Mesenteric fat pad (tissue), 1 donor: Measurements from ENCODE around the gene PTGS1. TPM values are rescaled to one million over a fixed set of nuclear protein-coding genes. Genes with fewer than 3 reads are reported as not detected.
A peak's percentile ranks its signal among the peaks of the same experiment; 100 is the strongest.
"Not testable (repeated sequence)": the region's sequence is repeated elsewhere in the genome, so short reads cannot be mapped to it uniquely, and the experiment has no call there.

Source experiments
- DNase-seq: peaks from one replicate; pipeline ENCODE4 v3.0.0-alpha.2; 2020; ENCODE audit warnings: low spot score
- total RNA-seq: library from RNA; stranded (reverse); fragmentation: NEBNext Ultra II Directional; extraction: Animal tissue kit (Norgen Biotek cat#: 25700); gene quantifications from one replicate; pipeline ENCODE4 v1.2.1, GENCODE V29; 2021
- donor health status: DM: yes; HTN: yes; CAD: no.

The PTGS1 gene
- total RNA-seq, 1 donor from 2014 or later = 16.5 TPM

DNA sequence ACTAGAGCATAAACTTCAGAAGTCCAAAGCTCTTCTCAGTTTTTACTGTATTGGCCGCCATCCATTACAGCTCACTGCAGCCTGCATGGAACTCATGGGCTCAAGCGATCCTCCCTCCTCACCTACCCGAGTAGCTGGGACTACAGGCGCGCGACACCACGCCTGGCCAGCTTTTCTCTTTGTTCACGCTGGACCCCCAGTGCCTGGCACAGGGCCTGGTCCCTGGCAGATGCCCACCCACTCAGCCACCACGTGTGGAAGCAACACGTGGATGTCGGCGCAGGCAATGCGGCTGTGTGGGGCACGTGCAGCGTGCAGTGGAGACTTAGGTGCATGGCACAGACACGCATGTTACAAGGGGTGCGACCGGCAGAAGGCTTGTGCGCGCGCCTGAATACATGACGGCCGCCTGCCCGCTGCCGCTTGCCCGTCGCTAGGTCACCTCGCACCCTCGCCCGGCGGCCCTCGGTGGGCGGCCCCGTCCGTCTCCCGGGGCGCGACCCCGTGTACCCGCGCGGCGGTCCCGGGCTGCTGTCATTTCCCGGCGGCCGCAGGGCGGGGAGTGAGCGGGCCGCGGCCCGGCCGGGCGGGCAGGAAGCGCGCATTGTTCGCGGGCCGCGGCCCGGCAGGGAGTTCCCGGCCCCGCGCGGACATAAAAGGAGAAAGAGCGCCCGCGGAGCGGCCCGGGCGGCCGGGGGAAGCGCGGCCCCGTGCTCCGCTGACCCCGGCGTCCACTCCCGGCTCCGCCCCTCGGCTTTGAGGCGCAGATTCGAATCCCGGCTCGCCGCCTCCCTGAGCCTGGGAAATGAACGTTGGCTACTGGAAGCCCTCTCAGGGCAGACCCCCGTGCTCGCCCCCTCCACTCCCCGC lies 24.1 kb upstream of the PTGS1 start:
- no peak for DNase-seq

DNA sequence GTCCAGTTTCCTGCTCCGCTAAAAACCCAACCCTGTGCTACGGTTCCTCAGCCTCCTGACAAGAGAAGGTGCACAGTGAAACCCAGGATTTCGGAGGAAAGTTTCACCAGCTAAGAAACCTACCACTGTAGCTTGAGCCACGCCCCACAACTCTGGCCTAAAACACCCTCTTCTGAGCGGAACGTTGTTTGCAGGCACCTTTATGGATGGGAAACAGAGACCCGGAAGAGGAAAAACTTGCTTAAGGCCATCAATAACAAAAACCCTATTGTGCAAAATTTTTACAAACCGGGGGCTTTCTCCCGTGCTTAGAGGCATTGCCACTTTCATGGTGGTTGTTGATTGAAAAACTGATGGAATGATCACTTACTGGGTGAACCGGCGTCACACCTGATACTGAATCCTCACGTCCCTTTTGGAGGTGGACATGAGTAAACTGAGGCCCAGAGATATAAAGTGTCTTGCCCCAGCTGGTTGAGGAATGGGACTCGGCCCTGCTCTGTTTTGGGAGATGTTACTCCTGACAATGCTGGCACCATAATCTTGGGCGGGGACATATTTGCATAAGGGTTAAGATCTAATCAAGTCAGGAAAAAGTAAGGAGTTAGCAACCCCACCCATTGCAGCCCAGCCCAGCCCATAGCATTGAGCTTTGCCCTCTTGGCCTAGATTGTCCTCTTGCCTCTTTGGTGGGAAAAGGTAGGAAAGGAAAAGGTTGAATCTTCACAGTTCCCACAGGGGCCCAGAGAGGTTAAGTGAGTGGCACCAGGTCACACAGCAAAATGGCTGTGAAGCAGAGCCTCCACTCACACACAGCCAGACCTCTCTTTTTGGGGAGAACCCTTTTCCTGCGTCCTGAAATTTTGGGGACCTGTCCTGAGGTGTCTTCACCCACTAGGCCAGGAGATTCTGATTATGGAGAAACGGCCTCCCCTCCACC lies 23.2 kb upstream of the PTGS1 start:
- DNase-seq = no peak

GRCh38 chr9:122348288-122348777 lies 22.5 kb upstream of the PTGS1 start:
- no peak for DNase-seq

DNA sequence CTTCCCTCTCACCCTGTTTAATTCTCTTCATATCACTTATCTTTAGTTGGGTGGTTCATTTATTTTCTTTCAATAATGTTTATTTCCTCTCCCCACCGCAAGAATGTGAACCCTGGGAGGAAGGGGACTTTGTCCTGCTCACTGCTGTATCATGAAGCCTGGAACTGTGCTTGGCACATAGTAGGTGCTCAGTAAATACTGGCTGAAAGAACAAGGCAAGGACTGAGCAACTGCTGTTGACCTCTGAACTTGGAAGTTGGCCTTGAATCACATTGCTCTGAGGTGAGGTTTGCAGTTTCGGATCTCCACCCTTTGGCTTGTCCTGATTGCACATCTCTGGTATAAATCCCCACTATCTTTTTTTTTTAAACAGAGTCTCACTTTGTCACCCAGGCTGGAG lies 22.0 kb upstream of the PTGS1 start:
- no peak for DNase-seq

- no peak for DNase-seq
These were observed 21.6 kb upstream of the PTGS1 start for GRCh38 chr9:122349201-122349600.

GRCh38 chr9:122350577-122351355 lies 20.1 kb upstream of the PTGS1 start:
- DNase-seq = peak; percentile 95

DNA sequence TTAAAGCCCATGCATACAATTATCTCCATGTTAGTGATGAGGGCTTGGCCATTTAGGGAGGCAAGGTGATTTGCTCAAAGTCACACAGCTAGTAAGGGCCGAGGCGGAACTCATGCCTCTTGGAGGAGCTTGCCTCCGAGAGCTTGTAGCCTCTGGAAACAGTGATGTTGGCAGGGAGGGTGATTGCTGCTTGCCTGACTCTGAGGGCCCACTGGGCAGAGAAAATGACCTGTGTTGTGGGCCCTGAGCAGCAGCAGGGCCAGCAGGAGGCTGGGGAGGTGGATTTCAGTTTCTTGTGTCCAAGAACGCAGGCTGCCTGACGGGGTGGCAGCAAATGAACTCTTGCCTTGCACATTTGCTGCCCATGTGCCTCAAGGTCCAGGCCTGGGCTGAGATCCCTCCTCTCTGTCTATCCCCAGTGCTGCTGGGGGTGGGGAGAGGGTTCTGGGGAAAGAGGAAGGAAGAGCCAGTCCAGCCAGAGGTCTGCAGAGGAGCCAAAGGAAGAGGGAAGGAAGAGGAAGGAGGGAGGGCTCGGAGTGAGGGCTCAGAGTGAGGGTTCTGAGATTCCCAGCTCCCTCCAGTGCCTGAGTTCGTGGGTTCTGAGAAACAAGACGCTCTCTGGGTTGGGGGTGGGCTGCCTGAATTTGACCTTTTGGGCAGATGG lies 16.2 kb upstream of the PTGS1 start:
- no peak for DNase-seq

GRCh38 chr9:122355336-122355875 lies 15.4 kb upstream of the PTGS1 start:
- no peak for DNase-seq

GRCh38 chr9:122356627-122357026 lies 14.2 kb upstream of the PTGS1 start:
- DNase-seq = no peak

- DNase-seq = no peak
These were observed 9.9 kb upstream of the PTGS1 start for GRCh38 chr9:122360891-122361290.

DNA sequence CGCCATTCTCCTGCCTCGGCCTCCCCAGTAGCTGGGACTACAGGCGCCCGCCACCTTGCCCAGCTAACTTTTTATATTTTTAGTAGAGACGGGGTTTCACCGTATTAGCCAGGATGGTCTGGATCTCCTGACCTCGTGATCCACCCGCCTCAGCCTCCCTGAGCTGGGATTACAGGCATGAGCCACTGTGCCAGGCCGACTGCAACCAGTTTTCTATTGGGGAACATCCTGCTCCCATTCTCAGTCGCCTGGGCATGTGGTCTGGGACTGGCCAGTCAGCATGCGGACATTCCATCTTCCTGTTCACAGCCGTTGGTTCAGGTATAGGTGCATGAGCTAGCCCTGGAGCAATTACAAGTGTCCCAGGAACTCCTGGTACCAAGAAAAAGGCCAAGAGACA lies 7.7 kb upstream of the PTGS1 start:
- DNase-seq = not testable (repeated sequence)

GRCh38 chr9:122364117-122364782 lies 6.6 kb upstream of the PTGS1 start:
- DNase-seq = no peak

DNA sequence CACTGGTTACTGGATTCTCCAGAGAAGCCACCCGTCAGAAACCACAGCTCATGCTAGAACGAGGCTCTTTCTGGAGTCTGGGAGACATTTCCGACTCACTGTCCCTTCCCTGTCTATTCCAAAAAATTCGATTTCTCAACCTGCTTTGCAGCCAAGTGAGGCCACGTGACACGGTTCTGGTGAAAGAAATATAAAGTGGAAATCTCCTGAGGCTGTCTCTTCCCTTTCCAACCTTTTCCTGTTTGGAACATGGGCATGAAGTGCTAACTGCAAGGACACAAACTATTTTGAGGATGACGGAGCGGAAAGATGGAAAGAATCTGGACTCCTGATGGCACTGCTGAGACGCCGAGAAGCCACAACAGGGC lies 6.1 kb upstream of the PTGS1 start:
- DNase-seq = no peak

DNA sequence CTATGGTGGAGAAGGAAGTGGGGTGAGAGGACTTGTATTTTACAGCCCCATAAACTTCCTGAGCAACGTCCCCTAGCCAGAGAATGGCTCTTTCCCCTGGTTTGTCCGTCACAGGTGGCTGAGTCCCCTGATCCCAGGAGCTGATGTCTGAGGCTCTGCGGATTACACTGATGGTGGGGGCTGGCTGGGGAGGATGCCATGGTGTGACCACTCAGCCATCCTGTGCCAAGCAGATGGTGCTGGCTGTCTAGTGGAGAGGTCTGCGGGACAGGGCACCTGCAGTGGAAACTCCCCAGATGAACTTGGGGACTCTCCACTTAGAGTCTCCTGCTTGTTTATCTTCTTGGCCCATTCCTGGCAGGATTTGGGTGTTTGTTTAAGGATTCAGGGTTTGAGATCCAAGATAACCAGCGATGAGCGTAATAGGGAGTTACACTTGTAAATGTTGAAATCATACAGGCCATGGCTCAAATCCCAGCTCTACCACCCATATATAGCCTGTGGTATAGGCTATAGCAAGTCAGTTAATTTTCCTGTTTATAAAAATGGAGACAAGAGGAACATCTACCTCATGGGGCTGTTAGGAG lies 4.7 kb upstream of the PTGS1 start:
- no peak for DNase-seq

DNA sequence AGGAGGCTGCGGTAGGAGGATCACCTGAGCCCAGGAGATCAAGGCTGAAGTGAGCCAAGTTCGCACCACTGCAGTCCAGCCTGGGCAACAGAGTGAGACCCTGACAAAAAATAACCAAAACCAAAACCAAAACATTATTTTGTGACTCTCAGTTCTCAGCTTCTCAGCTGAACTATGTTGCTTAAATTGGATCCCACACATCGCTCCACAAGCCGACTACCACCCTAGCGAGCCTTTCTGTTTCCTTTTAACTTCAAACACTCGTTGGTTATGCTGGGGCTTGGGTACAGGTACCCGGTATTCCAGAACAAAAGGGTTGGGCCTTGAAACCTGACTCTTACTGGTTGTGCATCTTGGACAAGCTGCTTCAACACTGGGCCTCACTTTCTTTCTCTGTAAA lies 3.8 kb upstream of the PTGS1 start:
- DNase-seq = no peak

DNA sequence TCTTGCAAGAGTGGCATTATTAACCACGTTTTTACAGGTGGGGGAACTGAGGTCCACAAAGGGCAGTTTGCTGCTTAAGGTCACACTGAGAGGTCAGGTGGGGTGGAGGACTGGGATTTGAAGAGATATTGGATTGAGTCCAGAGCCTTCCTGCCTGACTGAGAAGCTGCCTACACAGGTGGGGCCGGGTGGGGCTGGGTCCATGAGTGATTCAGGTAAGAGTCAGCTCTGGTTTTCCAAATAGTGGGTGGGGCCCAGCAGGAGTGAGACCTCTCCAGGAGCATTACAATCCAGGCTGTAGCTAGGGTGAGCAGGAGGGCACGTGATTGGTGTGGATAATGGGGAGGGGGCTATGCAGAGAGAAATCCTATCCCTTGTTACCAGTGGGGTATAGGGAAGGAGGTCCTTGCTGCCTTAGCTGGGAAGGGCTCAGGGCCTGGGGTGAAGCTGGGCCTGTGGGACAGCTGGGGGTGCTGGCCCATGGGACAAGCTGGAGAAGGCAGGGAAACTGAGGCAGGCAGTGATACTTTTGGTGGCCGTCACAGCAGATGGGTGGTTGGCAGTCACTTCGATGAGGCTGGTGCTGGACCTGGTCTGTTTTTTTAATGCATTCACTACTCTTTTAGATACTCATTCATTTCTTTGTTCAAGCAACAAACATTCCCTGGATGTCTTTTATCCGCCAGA lies 2.9 kb upstream of the PTGS1 start:
- DNase-seq = no peak

DNA sequence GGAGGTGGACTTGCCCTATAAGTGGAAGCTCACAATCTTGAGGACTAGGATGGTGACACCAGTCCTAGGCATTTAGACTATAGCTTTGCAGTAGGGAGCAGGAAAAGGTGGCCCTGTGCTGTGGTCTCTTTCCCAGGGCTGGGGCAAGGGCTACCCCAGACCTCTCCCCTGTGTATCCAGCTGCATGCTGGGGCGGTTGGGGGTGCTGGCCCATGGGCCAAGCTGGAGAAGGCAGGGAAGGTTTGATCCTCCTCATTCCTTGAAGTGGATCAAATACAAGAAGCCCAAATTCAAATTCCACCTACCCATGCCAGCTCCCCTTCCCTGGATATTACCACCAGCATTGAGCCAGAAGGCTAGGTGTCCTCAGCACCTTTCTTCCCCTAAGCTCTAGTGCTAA lies 2.2 kb upstream of the PTGS1 start:
- DNase-seq = no peak

- DNase-seq = no peak
These were observed 521 bp upstream of the PTGS1 start for GRCh38 chr9:122370303-122370702.

DNA sequence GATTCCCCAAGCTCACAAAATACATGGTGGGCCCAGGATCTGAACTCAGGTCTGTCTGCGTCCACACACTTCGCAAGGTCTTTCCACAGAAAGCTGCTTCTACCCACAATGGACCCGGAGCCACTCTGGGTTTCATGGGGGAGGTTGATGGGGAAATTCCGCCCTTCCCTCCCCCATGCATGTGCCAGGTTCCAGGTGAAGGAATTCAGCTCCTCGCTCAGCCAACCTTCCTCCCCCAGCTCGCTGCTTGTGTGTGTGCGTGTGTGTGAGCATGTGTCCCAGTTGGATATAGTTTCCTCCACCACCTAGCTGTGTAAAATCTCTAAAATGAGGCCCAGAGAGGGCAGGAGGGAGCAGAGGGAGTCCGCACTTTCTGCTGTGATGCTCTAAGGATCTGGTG lies 1.0 kb downstream of the PTGS1 start:
- DNase-seq = no peak
